Left ventricle myocardium inferior (tissue), 1 donor: ENCODE data around the gene ADAMTS19. TPM values are rescaled to one million over a fixed set of nuclear protein-coding genes. Genes with fewer than 3 reads are reported as not detected.
A peak's percentile ranks its signal among the peaks of the same experiment; 100 is the strongest.

Experiments used
- DNase-seq: peaks from one replicate; pipeline ENCODE4 v3.0.0-alpha.2; 2020
- H3K27ac ChIP-seq: fragments of 200-600 bp; replicated peaks from 2 replicates; pipeline ENCODE4 v1.8.0; 2021
- H3K27me3 ChIP-seq: fragments of 200-600 bp; 2 replicates; pipeline ENCODE4 v1.8.0; 2021; ENCODE audit warnings: low read depth
- H3K36me3 ChIP-seq: fragments of 200-600 bp; 2 replicates; pipeline ENCODE4 v1.8.0; 2021
- H3K4me1 ChIP-seq: fragments of 200-600 bp; 2 replicates; pipeline ENCODE4 v1.8.0; 2021
- H3K4me3 ChIP-seq: fragments of 200-600 bp; 2 replicates; pipeline ENCODE4 v1.8.0; 2021; ENCODE audit warnings: mild to moderate bottlenecking, moderate library complexity
- H3K9me3 ChIP-seq: fragments of 200-600 bp; replicated peaks from 2 replicates; pipeline ENCODE4 v1.8.0; 2021
- CTCF ChIP-seq: fragments of 200-600 bp; IDR thresholded peaks from 2 replicates; pipeline ENCODE4 v1.8.0; 2021; ENCODE audit warnings: antibody characterized with exemption, mild to moderate bottlenecking, borderline replicate concordance
- intact Hi-C: fragments of 100-400 bp; cut with micrococcal nuclease; formaldehyde crosslinking; loops from one replicate; pipeline ENCODE4 v1.11.0; 2022
- total RNA-seq: library from RNA; stranded (reverse); fragmentation: NEBNext Ultra II Directional; extraction: Animal tissue kit (Norgen Biotek cat#: 25700); gene quantifications from one replicate; pipeline ENCODE4 v1.2.1, GENCODE V29; 2021
- donor health status: DM: no; HTN: yes; CAD: no; lungs with severe emphysema.

Gene ADAMTS19
- total RNA-seq, 1 donor from 2014 or later, result 0.38 TPM

GRCh38 chr5:129664336-129664937, 204.3 kb downstream of the ADAMTS19 start:
- no peak for DNase-seq
- no peaks in the 10 kb centered on the region for H3K4me1 ChIP-seq

GRCh38 chr5:129670957-129671500, 210.9 kb downstream of the ADAMTS19 start:
- Histone ChIP-seq H3K27me3 (no peaks in the 10 kb centered on the region), H3K9me3 (peaks cover 29% of the 10 kb centered on the region), H3K4me3 (no peak overlapping the region), H3K4me1 (no peaks in the 10 kb centered on the region), H3K27ac (no peak overlapping the region), H3K36me3 (no peaks in the 10 kb centered on the region)
- no peak for DNase-seq
- intact Hi-C loops, result no loop called here
- TF ChIP-seq CTCF, result no peak

More at GRCh38 chr5:129664336-129664937, 204.3 kb downstream of the ADAMTS19 start:
- no peak overlapping the region for H3K4me3 ChIP-seq
- no peak overlapping the region for H3K27ac ChIP-seq
- no peaks in the 10 kb centered on the region for H3K27me3 ChIP-seq
- TF ChIP-seq CTCF, result peak; percentile 72
- H3K9me3 ChIP-seq, result peaks cover 17% of the 10 kb centered on the region
- intact Hi-C loops, result no loop called here
- no peaks in the 10 kb centered on the region for H3K36me3 ChIP-seq

- H3K27me3 ChIP-seq, result no peaks in the 10 kb centered on the region
- H3K36me3 ChIP-seq, result no peaks in the 10 kb centered on the region
- no peak overlapping the region for H3K4me3 ChIP-seq
- intact Hi-C loops, result no loop called here
- no peak overlapping the region for H3K27ac ChIP-seq
- TF ChIP-seq CTCF, result no peak
- no peaks in the 10 kb centered on the region for H3K4me1 ChIP-seq
- peaks cover 29% of the 10 kb centered on the region for H3K9me3 ChIP-seq
- DNase-seq, result no peak
Observed at GRCh38 chr5:129672006-129672405, 211.9 kb downstream of the ADAMTS19 start.

GRCh38 chr5:129679671-129680070, 219.6 kb downstream of the ADAMTS19 start:
- Histone ChIP-seq H3K27me3 (no peaks in the 10 kb centered on the region), H3K36me3 (no peaks in the 10 kb centered on the region), H3K27ac (no peak overlapping the region), H3K4me1 (no peaks in the 10 kb centered on the region), H3K4me3 (no peak overlapping the region), H3K9me3 (no peaks in the 10 kb centered on the region)
- DNase-seq, result no peak
- no peak for TF ChIP-seq CTCF
- intact Hi-C loops, result no loop called here

GRCh38 chr5:129687941-129688340, 227.8 kb downstream of the ADAMTS19 start:
- Histone ChIP-seq H3K9me3 (no peaks in the 10 kb centered on the region), H3K36me3 (no peaks in the 10 kb centered on the region), H3K4me1 (no peaks in the 10 kb centered on the region), H3K27me3 (no peaks in the 10 kb centered on the region), H3K4me3 (no peak overlapping the region), H3K27ac (no peak overlapping the region)
- no peak for TF ChIP-seq CTCF
- intact Hi-C loops, result no loop called here
- no peak for DNase-seq
